ENCODE results near the gene NHLH2.

DNA sequence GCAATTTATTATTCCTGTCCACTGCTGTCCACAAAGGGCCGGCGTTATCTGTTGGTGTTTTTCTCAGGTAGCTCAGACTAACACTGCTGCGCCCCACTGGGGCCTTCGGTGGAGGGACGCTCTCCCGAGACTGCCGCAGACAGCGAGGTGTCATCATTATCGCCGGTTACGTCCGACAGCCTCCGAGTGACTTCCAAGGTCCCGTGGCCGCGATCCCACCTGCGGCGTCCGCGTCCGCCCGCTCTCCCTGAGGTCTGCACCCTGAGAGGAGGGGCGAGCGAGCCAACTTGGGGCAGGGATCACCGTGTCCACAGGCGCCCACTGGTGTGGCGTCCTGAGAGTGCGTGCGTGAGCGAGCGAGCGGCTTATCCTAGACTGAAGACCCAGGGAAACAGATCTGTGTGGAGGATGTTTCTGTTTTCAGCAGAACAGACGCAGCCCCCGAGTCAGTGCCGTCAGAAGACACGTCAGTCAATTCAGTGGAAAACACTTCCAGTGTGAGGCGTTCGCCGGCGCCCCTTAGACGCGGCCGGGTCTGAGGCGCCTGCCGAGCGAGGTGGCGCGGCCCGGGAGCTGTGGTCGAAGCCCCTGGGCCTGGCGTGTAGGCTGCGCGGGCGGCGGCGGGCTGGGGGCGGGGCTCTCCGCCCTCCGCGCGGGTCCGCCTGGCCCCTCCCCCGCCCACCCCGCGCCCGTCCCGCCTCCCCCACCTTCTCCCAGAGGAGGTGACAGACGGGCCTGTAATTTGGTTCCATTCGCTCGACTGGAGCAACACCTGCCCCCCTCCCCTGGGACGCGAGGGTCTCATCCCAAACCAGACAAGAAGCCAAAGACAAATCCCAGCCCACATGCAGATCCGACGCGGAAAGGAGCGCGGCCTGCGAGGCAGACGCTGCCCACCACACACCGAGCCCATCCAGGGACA, 12.6 kb downstream of the NHLH2 start:
- no peak for TF ChIP-seq POLR2AphosphoS5 (IDR thresholded peaks at IDR 0.05; ENCODE audit: low read depth, low read length)
- no peak for TF ChIP-seq SPI1 (IDR thresholded peaks at IDR 0.05; ENCODE audit: low read depth, low read length)
